Measurements from ENCODE around the gene TMED4. TPM values are rescaled to one million over a fixed set of nuclear protein-coding genes. Genes with fewer than 3 reads are reported as not detected.

TMED4 gene
- total and polyA plus RNA-seq, 4 donors, result 26.9 to 97.1 (median 46.9) TPM

DNA sequence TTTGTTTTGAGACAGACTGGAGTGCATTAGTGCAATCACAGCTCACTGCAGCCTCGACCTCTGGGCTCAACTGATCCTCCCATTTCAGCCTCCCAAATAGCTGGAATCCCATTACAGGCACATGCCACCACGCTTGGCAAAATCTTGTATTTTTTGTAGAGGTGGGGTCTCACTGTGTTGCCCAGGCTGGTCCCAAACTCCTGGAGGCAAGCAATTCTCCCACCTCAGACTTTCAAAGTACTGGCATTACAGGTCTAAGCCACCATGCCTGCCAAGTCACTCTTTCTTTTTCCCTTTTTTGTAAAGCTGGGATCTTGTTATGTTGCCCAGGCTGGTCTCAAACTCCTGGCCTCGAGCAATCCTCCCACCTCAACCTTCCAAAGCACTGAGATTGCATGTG lies 32.6 kb downstream of the TMED4 start:
- DNase-seq (ENCODE audit: low spot score), result no peak
- Histone ChIP-seq H3K27me3 (ENCODE audit: control insufficient read depth in 4 of 4, insufficient read depth in 4 of 4, low read length in 3 of 4) (no peaks in the 10 kb centered on the region), H3K4me1 (ENCODE audit: control insufficient read depth in 4 of 4, insufficient read depth in 4 of 4, low read length in 3 of 4) (peaks cover 0 to 7% (median 0%) of the 10 kb centered on the region in 4 donors), H3K36me3 (ENCODE audit: control insufficient read depth in 4 of 4, insufficient read depth in 3 of 4, low read depth in 1 of 4, low read length in 3 of 4) (no peaks in the 10 kb centered on the region), H3K9ac (ENCODE audit: low read depth in 1 of 2, low read length in 2 of 2) (no peak overlapping the region), H3K27ac (ENCODE audit: low read depth in 1 of 2, low read length in 2 of 2) (no peak overlapping the region), H3K9me3 (ENCODE audit: control insufficient read depth in 4 of 4, low read length in 3 of 4) (no peaks in the 10 kb centered on the region), H3K4me3 (ENCODE audit: low read depth in 1 of 3, low read length in 3 of 3) (no peak overlapping the region)
- WGBS, result 81% methylated on average over 3 of the region's 3 CpGs
- TF ChIP-seq SP1 (IDR thresholded peaks at IDR 0.05) (no peak), GABPA (IDR thresholded peaks at IDR 0.05 in 1 of 2, conservative IDR thresholded peaks at IDR 0.05 in 1 of 2) (no peak), YY1 (IDR thresholded peaks at IDR 0.05) (no peak), HNF4A (conservative IDR thresholded peaks at IDR 0.05) (no peak), FOXA1 (IDR thresholded peaks at IDR 0.05) (no peak), RXRA (IDR thresholded peaks at IDR 0.05) (no peak), TAF1 (conservative IDR thresholded peaks at IDR 0.05) (no peak)
- TF ChIP-seq, protein P1, sequence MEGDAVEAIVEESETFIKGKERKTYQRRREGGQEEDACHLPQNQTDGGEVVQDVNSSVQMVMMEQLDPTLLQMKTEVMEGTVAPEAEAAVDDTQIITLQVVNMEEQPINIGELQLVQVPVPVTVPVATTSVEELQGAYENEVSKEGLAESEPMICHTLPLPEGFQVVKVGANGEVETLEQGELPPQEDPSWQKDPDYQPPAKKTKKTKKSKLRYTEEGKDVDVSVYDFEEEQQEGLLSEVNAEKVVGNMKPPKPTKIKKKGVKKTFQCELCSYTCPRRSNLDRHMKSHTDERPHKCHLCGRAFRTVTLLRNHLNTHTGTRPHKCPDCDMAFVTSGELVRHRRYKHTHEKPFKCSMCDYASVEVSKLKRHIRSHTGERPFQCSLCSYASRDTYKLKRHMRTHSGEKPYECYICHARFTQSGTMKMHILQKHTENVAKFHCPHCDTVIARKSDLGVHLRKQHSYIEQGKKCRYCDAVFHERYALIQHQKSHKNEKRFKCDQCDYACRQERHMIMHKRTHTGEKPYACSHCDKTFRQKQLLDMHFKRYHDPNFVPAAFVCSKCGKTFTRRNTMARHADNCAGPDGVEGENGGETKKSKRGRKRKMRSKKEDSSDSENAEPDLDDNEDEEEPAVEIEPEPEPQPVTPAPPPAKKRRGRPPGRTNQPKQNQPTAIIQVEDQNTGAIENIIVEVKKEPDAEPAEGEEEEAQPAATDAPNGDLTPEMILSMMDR (IDR thresholded peaks at IDR 0.05; ENCODE audit: low read depth, low read length, missing input control), result no peak
- TF ChIP-seq, protein P2, sequence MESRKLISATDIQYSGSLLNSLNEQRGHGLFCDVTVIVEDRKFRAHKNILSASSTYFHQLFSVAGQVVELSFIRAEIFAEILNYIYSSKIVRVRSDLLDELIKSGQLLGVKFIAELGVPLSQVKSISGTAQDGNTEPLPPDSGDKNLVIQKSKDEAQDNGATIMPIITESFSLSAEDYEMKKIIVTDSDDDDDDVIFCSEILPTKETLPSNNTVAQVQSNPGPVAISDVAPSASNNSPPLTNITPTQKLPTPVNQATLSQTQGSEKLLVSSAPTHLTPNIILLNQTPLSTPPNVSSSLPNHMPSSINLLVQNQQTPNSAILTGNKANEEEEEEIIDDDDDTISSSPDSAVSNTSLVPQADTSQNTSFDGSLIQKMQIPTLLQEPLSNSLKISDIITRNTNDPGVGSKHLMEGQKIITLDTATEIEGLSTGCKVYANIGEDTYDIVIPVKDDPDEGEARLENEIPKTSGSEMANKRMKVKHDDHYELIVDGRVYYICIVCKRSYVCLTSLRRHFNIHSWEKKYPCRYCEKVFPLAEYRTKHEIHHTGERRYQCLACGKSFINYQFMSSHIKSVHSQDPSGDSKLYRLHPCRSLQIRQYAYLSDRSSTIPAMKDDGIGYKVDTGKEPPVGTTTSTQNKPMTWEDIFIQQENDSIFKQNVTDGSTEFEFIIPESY (IDR thresholded peaks at IDR 0.05), result no peak
- TF ChIP-seq, protein P3, sequence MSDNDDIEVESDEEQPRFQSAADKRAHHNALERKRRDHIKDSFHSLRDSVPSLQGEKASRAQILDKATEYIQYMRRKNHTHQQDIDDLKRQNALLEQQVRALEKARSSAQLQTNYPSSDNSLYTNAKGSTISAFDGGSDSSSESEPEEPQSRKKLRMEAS (IDR thresholded peaks at IDR 0.05), result no peak

DNA sequence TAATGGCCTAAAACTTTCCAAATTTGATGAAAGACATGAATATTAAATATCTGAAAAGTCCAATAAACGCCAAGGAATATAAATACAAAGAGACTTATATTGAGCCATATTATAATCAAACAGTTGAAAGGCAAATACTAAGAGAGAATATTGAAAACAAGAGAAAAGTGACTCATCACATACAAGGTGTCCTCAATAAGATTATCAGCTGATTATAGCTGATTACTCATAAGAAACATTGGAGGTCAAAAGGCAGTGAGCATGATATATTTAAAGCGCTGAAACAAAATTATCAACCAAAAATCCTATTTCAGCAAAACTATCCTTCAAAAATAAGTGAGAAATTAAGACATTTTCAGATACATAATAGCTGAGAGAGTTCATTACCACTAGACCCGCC lies 33.1 kb downstream of the TMED4 start:
- no peak overlapping the region for H3K9ac ChIP-seq (ENCODE audit: low read depth in 1 of 2, low read length in 2 of 2)
- TF ChIP-seq NR2F2 (IDR thresholded peaks at IDR 0.05) (no peak), YY1 (IDR thresholded peaks at IDR 0.05) (no peak), TAF1 (conservative IDR thresholded peaks at IDR 0.05) (no peak), SP1 (IDR thresholded peaks at IDR 0.05) (no peak), FOXA1 (IDR thresholded peaks at IDR 0.05) (no peak), HNF4A (conservative IDR thresholded peaks at IDR 0.05) (no peak), JUND (IDR thresholded peaks at IDR 0.05) (no peak), RXRA (IDR thresholded peaks at IDR 0.05) (no peak), RAD21 (IDR thresholded peaks at IDR 0.05) (no peak), EGR1 (IDR thresholded peaks at IDR 0.05; ENCODE audit: low read depth in 2 of 2) (no peak), GABPA (IDR thresholded peaks at IDR 0.05 in 1 of 2, conservative IDR thresholded peaks at IDR 0.05 in 1 of 2) (no peak)
- TF ChIP-seq, protein P1 (IDR thresholded peaks at IDR 0.05; ENCODE audit: low read depth, low read length, missing input control), result no peak
- TF ChIP-seq, protein P2 (IDR thresholded peaks at IDR 0.05), result no peak
- TF ChIP-seq, protein P4, sequence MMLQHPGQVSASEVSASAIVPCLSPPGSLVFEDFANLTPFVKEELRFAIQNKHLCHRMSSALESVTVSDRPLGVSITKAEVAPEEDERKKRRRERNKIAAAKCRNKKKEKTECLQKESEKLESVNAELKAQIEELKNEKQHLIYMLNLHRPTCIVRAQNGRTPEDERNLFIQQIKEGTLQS (IDR thresholded peaks at IDR 0.05), result no peak
- TF ChIP-seq, protein P3 (IDR thresholded peaks at IDR 0.05), result no peak
- TF ChIP-seq, protein P5, sequence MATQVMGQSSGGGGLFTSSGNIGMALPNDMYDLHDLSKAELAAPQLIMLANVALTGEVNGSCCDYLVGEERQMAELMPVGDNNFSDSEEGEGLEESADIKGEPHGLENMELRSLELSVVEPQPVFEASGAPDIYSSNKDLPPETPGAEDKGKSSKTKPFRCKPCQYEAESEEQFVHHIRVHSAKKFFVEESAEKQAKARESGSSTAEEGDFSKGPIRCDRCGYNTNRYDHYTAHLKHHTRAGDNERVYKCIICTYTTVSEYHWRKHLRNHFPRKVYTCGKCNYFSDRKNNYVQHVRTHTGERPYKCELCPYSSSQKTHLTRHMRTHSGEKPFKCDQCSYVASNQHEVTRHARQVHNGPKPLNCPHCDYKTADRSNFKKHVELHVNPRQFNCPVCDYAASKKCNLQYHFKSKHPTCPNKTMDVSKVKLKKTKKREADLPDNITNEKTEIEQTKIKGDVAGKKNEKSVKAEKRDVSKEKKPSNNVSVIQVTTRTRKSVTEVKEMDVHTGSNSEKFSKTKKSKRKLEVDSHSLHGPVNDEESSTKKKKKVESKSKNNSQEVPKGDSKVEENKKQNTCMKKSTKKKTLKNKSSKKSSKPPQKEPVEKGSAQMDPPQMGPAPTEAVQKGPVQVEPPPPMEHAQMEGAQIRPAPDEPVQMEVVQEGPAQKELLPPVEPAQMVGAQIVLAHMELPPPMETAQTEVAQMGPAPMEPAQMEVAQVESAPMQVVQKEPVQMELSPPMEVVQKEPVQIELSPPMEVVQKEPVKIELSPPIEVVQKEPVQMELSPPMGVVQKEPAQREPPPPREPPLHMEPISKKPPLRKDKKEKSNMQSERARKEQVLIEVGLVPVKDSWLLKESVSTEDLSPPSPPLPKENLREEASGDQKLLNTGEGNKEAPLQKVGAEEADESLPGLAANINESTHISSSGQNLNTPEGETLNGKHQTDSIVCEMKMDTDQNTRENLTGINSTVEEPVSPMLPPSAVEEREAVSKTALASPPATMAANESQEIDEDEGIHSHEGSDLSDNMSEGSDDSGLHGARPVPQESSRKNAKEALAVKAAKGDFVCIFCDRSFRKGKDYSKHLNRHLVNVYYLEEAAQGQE (IDR thresholded peaks at IDR 0.05), result no peak
- WGBS, result 95% methylated on average over 3 of the region's 3 CpGs

More for the DNA sequence above, 33.1 kb downstream of the TMED4 start:
- DNase-seq (ENCODE audit: low spot score), result no peak
- Histone ChIP-seq H3K27me3 (ENCODE audit: control insufficient read depth in 4 of 4, insufficient read depth in 4 of 4, low read length in 3 of 4) (no peaks in the 10 kb centered on the region), H3K9me3 (ENCODE audit: control insufficient read depth in 4 of 4, low read length in 3 of 4) (no peaks in the 10 kb centered on the region), H3K4me1 (ENCODE audit: control insufficient read depth in 4 of 4, insufficient read depth in 4 of 4, low read length in 3 of 4) (peaks cover 0 to 7% (median 0%) of the 10 kb centered on the region in 4 donors), H3K4me3 (ENCODE audit: low read depth in 1 of 3, low read length in 3 of 3) (no peak overlapping the region), H3K27ac (ENCODE audit: low read depth in 1 of 2, low read length in 2 of 2) (no peak overlapping the region), H3K36me3 (ENCODE audit: control insufficient read depth in 4 of 4, insufficient read depth in 3 of 4, low read depth in 1 of 4, low read length in 3 of 4) (no peaks in the 10 kb centered on the region)
